HG02759 (cell line): ENCODE data around the gene HDAC3.

Source experiments
- ATAC-seq: cut with Tn5 transposase; IDR thresholded peaks from one replicate; pipeline ENCODE4 v1.9.1; 2021; ENCODE audit warnings: mild to moderate bottlenecking, moderate library complexity; ENCODE audit not compliant: unreplicated experiment

The HDAC3 gene

GRCh38 chr5:141605523-141606277, 30.9 kb downstream of the HDAC3 start:
- ATAC-seq, result peak; percentile 97

- ATAC-seq, result no peak
Measured at GRCh38 chr5:141603923-141604717, 32.5 kb downstream of the HDAC3 start.

GRCh38 chr5:141602606-141603005, 34.0 kb downstream of the HDAC3 start:
- ATAC-seq, result no peak

GRCh38 chr5:141598391-141599345, 38.0 kb downstream of the HDAC3 start:
- peak; percentile 49 for ATAC-seq

GRCh38 chr5:141597814-141598213, 38.8 kb downstream of the HDAC3 start:
- no peak for ATAC-seq

GRCh38 chr5:141597394-141597793, 39.3 kb downstream of the HDAC3 start:
- ATAC-seq, result no peak

GRCh38 chr5:141596867-141597266, 39.8 kb downstream of the HDAC3 start:
- ATAC-seq, result no peak

- ATAC-seq, result no peak
Measured at GRCh38 chr5:141590127-141590526, 46.5 kb downstream of the HDAC3 start.

GRCh38 chr5:141586246-141586645, 50.4 kb downstream of the HDAC3 start:
- no peak for ATAC-seq

GRCh38 chr5:141585594-141585993, 51.1 kb downstream of the HDAC3 start:
- no peak for ATAC-seq

GRCh38 chr5:141574122-141574510, 62.5 kb downstream of the HDAC3 start:
- no peak for ATAC-seq

GRCh38 chr5:141573489-141574121, 63.0 kb downstream of the HDAC3 start:
- ATAC-seq, result no peak
